Measurements from ENCODE around the gene BAIAP3. TPM values are rescaled to one million over a fixed set of nuclear protein-coding genes. Genes with fewer than 3 reads are reported as not detected.
A peak's percentile ranks its signal among the peaks of the same experiment; 100 is the strongest.

BAIAP3 gene
- polyA plus RNA-seq, 4 donors: 3.9 to 8.5 (median 4.7) TPM

GRCh38 chr16:1362807-1363206, 29.4 kb downstream of the BAIAP3 start:
- DNase-seq (ENCODE audit: low read depth in 4 of 4, low spot score in 3 of 4): no peak

- DNase-seq (ENCODE audit: low read depth in 4 of 4, low spot score in 3 of 4): no peak
Measured at GRCh38 chr16:1363501-1364041, 30.1 kb downstream of the BAIAP3 start.

- no peak for DNase-seq (ENCODE audit: low read depth in 4 of 4, low spot score in 3 of 4)
Measured at GRCh38 chr16:1364510-1364909, 31.1 kb downstream of the BAIAP3 start.

GRCh38 chr16:1366060-1366711, 32.7 kb downstream of the BAIAP3 start:
- no peak for DNase-seq (ENCODE audit: low read depth in 4 of 4, low spot score in 3 of 4)

GRCh38 chr16:1366712-1367299, 33.4 kb downstream of the BAIAP3 start:
- no peak for DNase-seq (ENCODE audit: low read depth in 4 of 4, low spot score in 3 of 4)

- DNase-seq (ENCODE audit: low read depth in 4 of 4, low spot score in 3 of 4): no peak
Measured at GRCh38 chr16:1367486-1368174, 34.2 kb downstream of the BAIAP3 start.

- DNase-seq (ENCODE audit: low read depth in 4 of 4, low spot score in 3 of 4): no peak
Measured at GRCh38 chr16:1371054-1371978, 37.9 kb downstream of the BAIAP3 start.

GRCh38 chr16:1372292-1372950, 39.0 kb downstream of the BAIAP3 start:
- no peak for DNase-seq (ENCODE audit: low read depth in 4 of 4, low spot score in 3 of 4)

GRCh38 chr16:1374418-1375297, 41.2 kb downstream of the BAIAP3 start:
- DNase-seq (ENCODE audit: low read depth in 4 of 4, low spot score in 3 of 4): no peak

- DNase-seq (ENCODE audit: low read depth in 4 of 4, low spot score in 3 of 4): no peak
Measured at GRCh38 chr16:1375298-1375640, 41.8 kb downstream of the BAIAP3 start.

- DNase-seq (ENCODE audit: low read depth in 4 of 4, low spot score in 3 of 4): no peak
Measured at GRCh38 chr16:1375741-1376410, 42.4 kb downstream of the BAIAP3 start.

- DNase-seq (ENCODE audit: low read depth in 4 of 4, low spot score in 3 of 4): no peak
Measured at GRCh38 chr16:1377406-1378010, 44.1 kb downstream of the BAIAP3 start.

GRCh38 chr16:1378087-1378803, 44.8 kb downstream of the BAIAP3 start:
- no peak for DNase-seq (ENCODE audit: low read depth in 4 of 4, low spot score in 3 of 4)

GRCh38 chr16:1378804-1379303, 45.4 kb downstream of the BAIAP3 start:
- peak in 1 of 4 donors; percentile 7 for DNase-seq (ENCODE audit: low read depth in 4 of 4, low spot score in 3 of 4)

- peak in 2 of 4 donors; percentile 12 to 14 for DNase-seq (ENCODE audit: low read depth in 4 of 4, low spot score in 3 of 4)
Measured at GRCh38 chr16:1379304-1380076, 46.0 kb downstream of the BAIAP3 start.

- no peak for DNase-seq (ENCODE audit: low read depth in 4 of 4, low spot score in 3 of 4)
Measured at GRCh38 chr16:1380195-1380594, 46.8 kb downstream of the BAIAP3 start.

All from right renal pelvis (tissue), 4 donors.